SK-N-SH treated with all-trans-retinoic acid at 6 μM for 48 hours (cell line): ENCODE measurements around the gene CDH24.

Experiments used
- ARNTL ChIP-seq: fragments of 450-650 bp; formaldehyde crosslinking; IDR thresholded peaks from 2 replicates; pipeline ENCODE4 v1.5.0; 2020; ENCODE audit warnings: low read depth, mild to moderate bottlenecking, moderate library complexity, borderline replicate concordance
- BACH2 ChIP-seq: fragments of 250-450 bp; sonication (Bioruptor Pico); IDR thresholded peaks from 2 replicates; pipeline ENCODE4 v1.9.0; 2021; ENCODE audit warnings: mild to moderate bottlenecking, borderline replicate concordance
- CREB5 ChIP-seq: fragments of 250-450 bp; sonication (Bioruptor Pico); IDR thresholded peaks from 2 replicates; pipeline ENCODE4 v1.5.1; 2020; ENCODE audit warnings: low read depth, mild to moderate bottlenecking, moderate library complexity
- ESRRG ChIP-seq: fragments of 250-450 bp; sonication (Bioruptor Pico); IDR thresholded peaks from 2 replicates; pipeline ENCODE4 v1.6.1; 2021; ENCODE audit warnings: mild to moderate bottlenecking
- ISL1 ChIP-seq: fragments of 250-450 bp; sonication (Bioruptor Pico); IDR thresholded peaks from 2 replicates; pipeline ENCODE4 v2.1.2; 2022; ENCODE audit warnings: mild to moderate bottlenecking, moderate library complexity
- PPARA ChIP-seq: fragments of 250-450 bp; sonication (Bioruptor Pico); IDR thresholded peaks from 2 replicates; pipeline ENCODE4 v1.5.0; 2020; ENCODE audit warnings: mild to moderate bottlenecking, borderline replicate concordance
- ZC3H10 ChIP-seq: fragments of 250-450 bp; sonication (Bioruptor Pico); IDR thresholded peaks from 2 replicates; pipeline ENCODE4 v1.5.1; 2021; ENCODE audit warnings: mild to moderate bottlenecking, moderate library complexity
- ZFP30 ChIP-seq: fragments of 450-650 bp; formaldehyde crosslinking; IDR thresholded peaks from 2 replicates; pipeline ENCODE4 v1.5.0; 2022; ENCODE audit warnings: mild to moderate bottlenecking, moderate library complexity
- ZNF70 ChIP-seq: fragments of 450-650 bp; formaldehyde crosslinking; IDR thresholded peaks from 2 replicates; pipeline ENCODE4 v1.5.0; 2020; ENCODE audit warnings: mild to moderate bottlenecking, moderate library complexity
- TF ChIP-seq, protein P1 (sequence below): fragments of 250-450 bp; sonication (Bioruptor Pico); IDR thresholded peaks from 2 replicates; pipeline ENCODE4 v1.8.0; 2020; ENCODE audit warnings: mild to moderate bottlenecking, moderate library complexity, borderline replicate concordance
- TF ChIP-seq, protein P2 (sequence below): fragments of 250-450 bp; sonication (Bioruptor Pico); IDR thresholded peaks from 2 replicates; pipeline ENCODE4 v1.5.1; 2021; ENCODE audit warnings: mild to moderate bottlenecking, moderate library complexity
- TF ChIP-seq, protein P3 (sequence below): fragments of 250-450 bp; sonication (Bioruptor Pico); IDR thresholded peaks from 2 replicates; pipeline ENCODE4 v1.5.0; 2020; ENCODE audit warnings: mild to moderate bottlenecking, moderate library complexity

DNA sequence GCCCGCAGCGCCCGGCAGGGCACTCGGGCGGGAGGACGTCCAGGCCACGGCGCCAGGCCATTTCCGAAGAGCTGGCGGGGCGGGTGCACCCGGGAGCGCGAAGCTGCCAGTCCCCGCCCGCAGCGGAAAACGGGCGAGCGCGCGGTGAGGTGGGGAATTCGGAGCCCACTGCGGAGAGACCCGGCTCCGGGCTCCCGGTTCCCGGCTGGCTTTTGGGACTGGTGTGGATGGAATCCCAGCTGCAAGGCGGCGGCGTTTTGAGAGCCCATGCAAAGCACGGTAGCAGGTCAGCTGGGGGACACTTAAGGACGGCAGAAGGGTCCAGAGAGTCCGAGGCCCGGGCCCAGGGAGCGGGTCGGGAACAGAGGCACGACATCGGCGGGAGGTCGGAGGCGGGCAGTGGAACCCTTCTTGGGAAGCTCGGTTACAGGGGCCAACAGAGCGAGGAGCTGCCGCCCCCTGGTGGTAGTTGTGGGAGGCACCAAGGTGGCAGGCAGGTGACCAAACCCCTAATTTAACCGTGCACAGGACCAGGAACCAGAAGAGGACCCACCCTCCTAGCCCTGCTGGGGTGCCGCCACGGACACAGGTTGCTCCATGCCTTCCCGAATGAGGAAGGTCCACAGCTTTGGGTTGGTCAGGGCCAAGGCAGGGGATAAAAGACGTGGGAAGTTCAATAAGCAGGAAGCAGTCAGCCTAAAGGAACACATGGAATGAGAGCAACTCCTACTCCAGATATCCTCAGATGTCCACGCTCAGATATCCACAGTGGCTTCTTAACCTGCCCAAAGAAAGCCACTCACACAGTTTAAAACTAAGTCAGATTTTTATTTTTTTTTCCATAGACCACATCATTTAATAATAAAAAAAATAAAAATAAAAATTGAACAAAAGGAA, 685 bp upstream of the CDH24 start:
- TF ChIP-seq ESRRG (no peak), ZC3H10 (no peak), PPARA (CRISPR knock-in tag) (no peak), BACH2 (no peak), ARNTL (CRISPR knock-in tag) (no peak), CREB5 (CRISPR knock-in tag) (no peak), ZFP30 (CRISPR knock-in tag) (no peak), ISL1 (CRISPR knock-in tag) (no peak), ZNF70 (CRISPR knock-in tag) (no peak)
- TF ChIP-seq, protein P1, sequence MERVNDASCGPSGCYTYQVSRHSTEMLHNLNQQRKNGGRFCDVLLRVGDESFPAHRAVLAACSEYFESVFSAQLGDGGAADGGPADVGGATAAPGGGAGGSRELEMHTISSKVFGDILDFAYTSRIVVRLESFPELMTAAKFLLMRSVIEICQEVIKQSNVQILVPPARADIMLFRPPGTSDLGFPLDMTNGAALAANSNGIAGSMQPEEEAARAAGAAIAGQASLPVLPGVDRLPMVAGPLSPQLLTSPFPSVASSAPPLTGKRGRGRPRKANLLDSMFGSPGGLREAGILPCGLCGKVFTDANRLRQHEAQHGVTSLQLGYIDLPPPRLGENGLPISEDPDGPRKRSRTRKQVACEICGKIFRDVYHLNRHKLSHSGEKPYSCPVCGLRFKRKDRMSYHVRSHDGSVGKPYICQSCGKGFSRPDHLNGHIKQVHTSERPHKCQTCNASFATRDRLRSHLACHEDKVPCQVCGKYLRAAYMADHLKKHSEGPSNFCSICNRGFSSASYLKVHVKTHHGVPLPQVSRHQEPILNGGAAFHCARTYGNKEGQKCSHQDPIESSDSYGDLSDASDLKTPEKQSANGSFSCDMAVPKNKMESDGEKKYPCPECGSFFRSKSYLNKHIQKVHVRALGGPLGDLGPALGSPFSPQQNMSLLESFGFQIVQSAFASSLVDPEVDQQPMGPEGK: 0 out of 2 replicates have a peak, but pooled peaks have one; percentile 17
- TF ChIP-seq, protein P2, sequence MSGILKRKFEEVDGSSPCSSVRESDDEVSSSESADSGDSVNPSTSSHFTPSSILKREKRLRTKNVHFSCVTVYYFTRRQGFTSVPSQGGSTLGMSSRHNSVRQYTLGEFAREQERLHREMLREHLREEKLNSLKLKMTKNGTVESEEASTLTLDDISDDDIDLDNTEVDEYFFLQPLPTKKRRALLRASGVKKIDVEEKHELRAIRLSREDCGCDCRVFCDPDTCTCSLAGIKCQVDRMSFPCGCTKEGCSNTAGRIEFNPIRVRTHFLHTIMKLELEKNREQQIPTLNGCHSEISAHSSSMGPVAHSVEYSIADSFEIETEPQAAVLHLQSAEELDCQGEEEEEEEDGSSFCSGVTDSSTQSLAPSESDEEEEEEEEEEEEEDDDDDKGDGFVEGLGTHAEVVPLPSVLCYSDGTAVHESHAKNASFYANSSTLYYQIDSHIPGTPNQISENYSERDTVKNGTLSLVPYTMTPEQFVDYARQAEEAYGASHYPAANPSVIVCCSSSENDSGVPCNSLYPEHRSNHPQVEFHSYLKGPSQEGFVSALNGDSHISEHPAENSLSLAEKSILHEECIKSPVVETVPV: no peak
- TF ChIP-seq, protein P3, sequence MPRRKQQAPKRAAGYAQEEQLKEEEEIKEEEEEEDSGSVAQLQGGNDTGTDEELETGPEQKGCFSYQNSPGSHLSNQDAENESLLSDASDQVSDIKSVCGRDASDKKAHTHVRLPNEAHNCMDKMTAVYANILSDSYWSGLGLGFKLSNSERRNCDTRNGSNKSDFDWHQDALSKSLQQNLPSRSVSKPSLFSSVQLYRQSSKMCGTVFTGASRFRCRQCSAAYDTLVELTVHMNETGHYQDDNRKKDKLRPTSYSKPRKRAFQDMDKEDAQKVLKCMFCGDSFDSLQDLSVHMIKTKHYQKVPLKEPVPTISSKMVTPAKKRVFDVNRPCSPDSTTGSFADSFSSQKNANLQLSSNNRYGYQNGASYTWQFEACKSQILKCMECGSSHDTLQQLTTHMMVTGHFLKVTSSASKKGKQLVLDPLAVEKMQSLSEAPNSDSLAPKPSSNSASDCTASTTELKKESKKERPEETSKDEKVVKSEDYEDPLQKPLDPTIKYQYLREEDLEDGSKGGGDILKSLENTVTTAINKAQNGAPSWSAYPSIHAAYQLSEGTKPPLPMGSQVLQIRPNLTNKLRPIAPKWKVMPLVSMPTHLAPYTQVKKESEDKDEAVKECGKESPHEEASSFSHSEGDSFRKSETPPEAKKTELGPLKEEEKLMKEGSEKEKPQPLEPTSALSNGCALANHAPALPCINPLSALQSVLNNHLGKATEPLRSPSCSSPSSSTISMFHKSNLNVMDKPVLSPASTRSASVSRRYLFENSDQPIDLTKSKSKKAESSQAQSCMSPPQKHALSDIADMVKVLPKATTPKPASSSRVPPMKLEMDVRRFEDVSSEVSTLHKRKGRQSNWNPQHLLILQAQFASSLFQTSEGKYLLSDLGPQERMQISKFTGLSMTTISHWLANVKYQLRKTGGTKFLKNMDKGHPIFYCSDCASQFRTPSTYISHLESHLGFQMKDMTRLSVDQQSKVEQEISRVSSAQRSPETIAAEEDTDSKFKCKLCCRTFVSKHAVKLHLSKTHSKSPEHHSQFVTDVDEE (CRISPR knock-in tag): no peak
